Measurements from ENCODE around the gene MAN1B1. TPM values are rescaled to one million over a fixed set of nuclear protein-coding genes. Genes with fewer than 3 reads are reported as not detected.

Gene MAN1B1
- total and polyA plus RNA-seq, 4 donors: 19.9 to 31.8 (median 26.5) TPM

DNA sequence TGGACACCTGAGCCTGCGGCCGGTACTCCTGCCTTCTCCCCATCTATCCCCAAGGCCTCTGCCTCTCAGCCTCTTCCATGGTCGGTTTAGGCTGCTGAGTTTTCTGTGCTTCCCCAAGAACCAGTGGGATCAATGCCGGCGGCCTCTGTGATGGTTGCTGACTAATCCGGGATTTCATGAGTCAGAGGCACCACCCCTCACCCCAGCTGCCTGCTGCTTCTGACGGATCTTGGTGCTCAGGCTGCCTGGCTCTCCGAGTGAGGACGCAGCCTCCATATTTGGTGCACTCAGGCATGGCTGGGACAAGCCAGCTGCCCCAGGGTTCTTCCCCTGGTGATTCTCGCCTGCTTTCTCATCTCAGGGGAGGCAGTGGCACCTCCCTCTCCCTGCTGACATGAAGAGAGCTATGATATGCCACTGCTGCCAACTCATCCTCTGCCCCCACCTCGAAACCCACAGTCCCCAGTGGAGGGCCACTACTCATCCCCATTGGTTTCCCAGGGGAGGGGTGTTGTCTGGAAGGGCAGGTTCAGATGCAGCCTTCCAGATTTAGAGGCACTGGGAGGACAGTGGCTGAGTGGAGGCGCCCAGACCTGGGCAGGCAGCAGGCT is 3.3 kb upstream of the MAN1B1 start:
- peaks cover 0 to 2% (median 0%) of the 10 kb centered on the region in 4 donors for H3K36me3 ChIP-seq (ENCODE audit: control insufficient read depth in 4 of 4, insufficient read depth in 3 of 4, low read depth in 1 of 4, low read length in 3 of 4)
- H3K27ac ChIP-seq (ENCODE audit: low read depth in 1 of 2, low read length in 2 of 2): no peak overlapping the region
- DNase-seq (ENCODE audit: low spot score): no peak
- H3K4me1 ChIP-seq (ENCODE audit: control insufficient read depth in 4 of 4, insufficient read depth in 4 of 4, low read length in 3 of 4): peaks cover 6 to 24% (median 13%) of the 10 kb centered on the region in 4 donors
- H3K27me3 ChIP-seq (ENCODE audit: control insufficient read depth in 4 of 4, insufficient read depth in 4 of 4, low read length in 3 of 4): peaks cover 0 to 6% (median 3%) of the 10 kb centered on the region in 4 donors
- no peaks in the 10 kb centered on the region for H3K9me3 ChIP-seq (ENCODE audit: control insufficient read depth in 4 of 4, low read length in 3 of 4)
- TF ChIP-seq, protein P1, sequence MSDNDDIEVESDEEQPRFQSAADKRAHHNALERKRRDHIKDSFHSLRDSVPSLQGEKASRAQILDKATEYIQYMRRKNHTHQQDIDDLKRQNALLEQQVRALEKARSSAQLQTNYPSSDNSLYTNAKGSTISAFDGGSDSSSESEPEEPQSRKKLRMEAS (IDR thresholded peaks at IDR 0.05): no peak
- TF ChIP-seq YY1 (IDR thresholded peaks at IDR 0.05) (no peak), RAD21 (IDR thresholded peaks at IDR 0.05) (no peak), RXRA (IDR thresholded peaks at IDR 0.05) (no peak), HNF4G (IDR thresholded peaks at IDR 0.05) (no peak), JUND (IDR thresholded peaks at IDR 0.05) (no peak), SP1 (IDR thresholded peaks at IDR 0.05) (no peak), GABPA (IDR thresholded peaks at IDR 0.05 in 1 of 2, conservative IDR thresholded peaks at IDR 0.05 in 1 of 2) (no peak), EGR1 (IDR thresholded peaks at IDR 0.05; ENCODE audit: low read depth in 2 of 2) (no peak), FOXA2 (IDR thresholded peaks at IDR 0.05) (no peak), NR2F2 (IDR thresholded peaks at IDR 0.05) (no peak), HNF4A (conservative IDR thresholded peaks at IDR 0.05) (no peak), FOXA1 (IDR thresholded peaks at IDR 0.05) (no peak), TAF1 (conservative IDR thresholded peaks at IDR 0.05) (no peak)
- TF ChIP-seq, protein P2, sequence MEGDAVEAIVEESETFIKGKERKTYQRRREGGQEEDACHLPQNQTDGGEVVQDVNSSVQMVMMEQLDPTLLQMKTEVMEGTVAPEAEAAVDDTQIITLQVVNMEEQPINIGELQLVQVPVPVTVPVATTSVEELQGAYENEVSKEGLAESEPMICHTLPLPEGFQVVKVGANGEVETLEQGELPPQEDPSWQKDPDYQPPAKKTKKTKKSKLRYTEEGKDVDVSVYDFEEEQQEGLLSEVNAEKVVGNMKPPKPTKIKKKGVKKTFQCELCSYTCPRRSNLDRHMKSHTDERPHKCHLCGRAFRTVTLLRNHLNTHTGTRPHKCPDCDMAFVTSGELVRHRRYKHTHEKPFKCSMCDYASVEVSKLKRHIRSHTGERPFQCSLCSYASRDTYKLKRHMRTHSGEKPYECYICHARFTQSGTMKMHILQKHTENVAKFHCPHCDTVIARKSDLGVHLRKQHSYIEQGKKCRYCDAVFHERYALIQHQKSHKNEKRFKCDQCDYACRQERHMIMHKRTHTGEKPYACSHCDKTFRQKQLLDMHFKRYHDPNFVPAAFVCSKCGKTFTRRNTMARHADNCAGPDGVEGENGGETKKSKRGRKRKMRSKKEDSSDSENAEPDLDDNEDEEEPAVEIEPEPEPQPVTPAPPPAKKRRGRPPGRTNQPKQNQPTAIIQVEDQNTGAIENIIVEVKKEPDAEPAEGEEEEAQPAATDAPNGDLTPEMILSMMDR (IDR thresholded peaks at IDR 0.05; ENCODE audit: low read depth, low read length, missing input control): no peak
- TF ChIP-seq, protein P3, sequence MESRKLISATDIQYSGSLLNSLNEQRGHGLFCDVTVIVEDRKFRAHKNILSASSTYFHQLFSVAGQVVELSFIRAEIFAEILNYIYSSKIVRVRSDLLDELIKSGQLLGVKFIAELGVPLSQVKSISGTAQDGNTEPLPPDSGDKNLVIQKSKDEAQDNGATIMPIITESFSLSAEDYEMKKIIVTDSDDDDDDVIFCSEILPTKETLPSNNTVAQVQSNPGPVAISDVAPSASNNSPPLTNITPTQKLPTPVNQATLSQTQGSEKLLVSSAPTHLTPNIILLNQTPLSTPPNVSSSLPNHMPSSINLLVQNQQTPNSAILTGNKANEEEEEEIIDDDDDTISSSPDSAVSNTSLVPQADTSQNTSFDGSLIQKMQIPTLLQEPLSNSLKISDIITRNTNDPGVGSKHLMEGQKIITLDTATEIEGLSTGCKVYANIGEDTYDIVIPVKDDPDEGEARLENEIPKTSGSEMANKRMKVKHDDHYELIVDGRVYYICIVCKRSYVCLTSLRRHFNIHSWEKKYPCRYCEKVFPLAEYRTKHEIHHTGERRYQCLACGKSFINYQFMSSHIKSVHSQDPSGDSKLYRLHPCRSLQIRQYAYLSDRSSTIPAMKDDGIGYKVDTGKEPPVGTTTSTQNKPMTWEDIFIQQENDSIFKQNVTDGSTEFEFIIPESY (IDR thresholded peaks at IDR 0.05): no peak
- TF ChIP-seq, protein P4, sequence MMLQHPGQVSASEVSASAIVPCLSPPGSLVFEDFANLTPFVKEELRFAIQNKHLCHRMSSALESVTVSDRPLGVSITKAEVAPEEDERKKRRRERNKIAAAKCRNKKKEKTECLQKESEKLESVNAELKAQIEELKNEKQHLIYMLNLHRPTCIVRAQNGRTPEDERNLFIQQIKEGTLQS (IDR thresholded peaks at IDR 0.05): no peak
- TF ChIP-seq, protein P5, sequence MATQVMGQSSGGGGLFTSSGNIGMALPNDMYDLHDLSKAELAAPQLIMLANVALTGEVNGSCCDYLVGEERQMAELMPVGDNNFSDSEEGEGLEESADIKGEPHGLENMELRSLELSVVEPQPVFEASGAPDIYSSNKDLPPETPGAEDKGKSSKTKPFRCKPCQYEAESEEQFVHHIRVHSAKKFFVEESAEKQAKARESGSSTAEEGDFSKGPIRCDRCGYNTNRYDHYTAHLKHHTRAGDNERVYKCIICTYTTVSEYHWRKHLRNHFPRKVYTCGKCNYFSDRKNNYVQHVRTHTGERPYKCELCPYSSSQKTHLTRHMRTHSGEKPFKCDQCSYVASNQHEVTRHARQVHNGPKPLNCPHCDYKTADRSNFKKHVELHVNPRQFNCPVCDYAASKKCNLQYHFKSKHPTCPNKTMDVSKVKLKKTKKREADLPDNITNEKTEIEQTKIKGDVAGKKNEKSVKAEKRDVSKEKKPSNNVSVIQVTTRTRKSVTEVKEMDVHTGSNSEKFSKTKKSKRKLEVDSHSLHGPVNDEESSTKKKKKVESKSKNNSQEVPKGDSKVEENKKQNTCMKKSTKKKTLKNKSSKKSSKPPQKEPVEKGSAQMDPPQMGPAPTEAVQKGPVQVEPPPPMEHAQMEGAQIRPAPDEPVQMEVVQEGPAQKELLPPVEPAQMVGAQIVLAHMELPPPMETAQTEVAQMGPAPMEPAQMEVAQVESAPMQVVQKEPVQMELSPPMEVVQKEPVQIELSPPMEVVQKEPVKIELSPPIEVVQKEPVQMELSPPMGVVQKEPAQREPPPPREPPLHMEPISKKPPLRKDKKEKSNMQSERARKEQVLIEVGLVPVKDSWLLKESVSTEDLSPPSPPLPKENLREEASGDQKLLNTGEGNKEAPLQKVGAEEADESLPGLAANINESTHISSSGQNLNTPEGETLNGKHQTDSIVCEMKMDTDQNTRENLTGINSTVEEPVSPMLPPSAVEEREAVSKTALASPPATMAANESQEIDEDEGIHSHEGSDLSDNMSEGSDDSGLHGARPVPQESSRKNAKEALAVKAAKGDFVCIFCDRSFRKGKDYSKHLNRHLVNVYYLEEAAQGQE (IDR thresholded peaks at IDR 0.05): no peak
- 86% methylated on average over 12 of the region's 12 CpGs for WGBS
- H3K4me3 ChIP-seq (ENCODE audit: low read depth in 1 of 3, low read length in 3 of 3): no peak overlapping the region
- H3K9ac ChIP-seq (ENCODE audit: low read depth in 1 of 2, low read length in 2 of 2): no peak overlapping the region
